Ishikawa (cell line): ENCODE measurements around the gene ST7.

Experiments
- CREB1 ChIP-seq: IDR thresholded peaks from 2 replicates; pipeline ENCODE4 v1.6.1; 2012; ENCODE audit warnings: low read depth
- TAF1 ChIP-seq: IDR thresholded peaks from 2 replicates; pipeline ENCODE4 v1.6.1; 2012; ENCODE audit warnings: low read depth, mild to moderate bottlenecking
- YY1 ChIP-seq: IDR thresholded peaks from 2 replicates; pipeline ENCODE4 v1.6.1; 2012; ENCODE audit warnings: low read depth
- TF ChIP-seq, protein P1 (sequence below): IDR thresholded peaks from 2 replicates; pipeline ENCODE4 v1.6.1; 2012; ENCODE audit warnings: low read depth, mild to moderate bottlenecking
- TF ChIP-seq, protein P2 (sequence below): IDR thresholded peaks from 2 replicates; pipeline ENCODE4 v1.6.1; 2012

DNA sequence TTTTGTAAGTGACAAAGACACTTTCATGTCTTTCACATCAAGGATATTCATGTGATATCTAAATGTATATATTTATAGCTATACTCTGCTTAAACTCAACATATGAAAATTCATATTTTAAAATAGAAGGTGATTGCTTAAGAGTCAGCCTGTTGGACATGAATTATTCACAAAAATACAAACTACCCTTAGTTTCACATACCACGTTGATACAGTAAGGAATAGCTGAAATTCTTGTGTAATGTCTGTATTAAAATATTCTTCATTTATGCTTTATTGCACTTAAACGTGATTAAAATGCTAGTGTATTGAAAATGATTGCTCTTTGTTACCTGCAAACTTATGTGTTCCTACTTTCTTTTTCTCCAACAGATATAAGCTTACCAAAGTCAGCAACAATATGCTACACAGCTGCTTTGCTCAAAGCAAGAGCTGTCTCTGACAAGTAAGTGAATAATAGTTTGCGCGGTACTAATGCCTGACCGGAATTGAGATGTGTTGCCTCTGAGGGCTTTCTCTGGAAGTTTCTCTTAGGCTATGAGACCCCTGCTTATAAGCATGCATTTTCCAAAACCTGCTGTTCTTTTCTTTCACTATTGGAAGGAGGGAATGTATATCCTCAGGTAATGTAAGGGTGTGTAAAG, 235.8 kb downstream of the ST7 start:
- no peak for TF ChIP-seq CREB1
- TF ChIP-seq YY1 = no peak
- TF ChIP-seq, protein P1, sequence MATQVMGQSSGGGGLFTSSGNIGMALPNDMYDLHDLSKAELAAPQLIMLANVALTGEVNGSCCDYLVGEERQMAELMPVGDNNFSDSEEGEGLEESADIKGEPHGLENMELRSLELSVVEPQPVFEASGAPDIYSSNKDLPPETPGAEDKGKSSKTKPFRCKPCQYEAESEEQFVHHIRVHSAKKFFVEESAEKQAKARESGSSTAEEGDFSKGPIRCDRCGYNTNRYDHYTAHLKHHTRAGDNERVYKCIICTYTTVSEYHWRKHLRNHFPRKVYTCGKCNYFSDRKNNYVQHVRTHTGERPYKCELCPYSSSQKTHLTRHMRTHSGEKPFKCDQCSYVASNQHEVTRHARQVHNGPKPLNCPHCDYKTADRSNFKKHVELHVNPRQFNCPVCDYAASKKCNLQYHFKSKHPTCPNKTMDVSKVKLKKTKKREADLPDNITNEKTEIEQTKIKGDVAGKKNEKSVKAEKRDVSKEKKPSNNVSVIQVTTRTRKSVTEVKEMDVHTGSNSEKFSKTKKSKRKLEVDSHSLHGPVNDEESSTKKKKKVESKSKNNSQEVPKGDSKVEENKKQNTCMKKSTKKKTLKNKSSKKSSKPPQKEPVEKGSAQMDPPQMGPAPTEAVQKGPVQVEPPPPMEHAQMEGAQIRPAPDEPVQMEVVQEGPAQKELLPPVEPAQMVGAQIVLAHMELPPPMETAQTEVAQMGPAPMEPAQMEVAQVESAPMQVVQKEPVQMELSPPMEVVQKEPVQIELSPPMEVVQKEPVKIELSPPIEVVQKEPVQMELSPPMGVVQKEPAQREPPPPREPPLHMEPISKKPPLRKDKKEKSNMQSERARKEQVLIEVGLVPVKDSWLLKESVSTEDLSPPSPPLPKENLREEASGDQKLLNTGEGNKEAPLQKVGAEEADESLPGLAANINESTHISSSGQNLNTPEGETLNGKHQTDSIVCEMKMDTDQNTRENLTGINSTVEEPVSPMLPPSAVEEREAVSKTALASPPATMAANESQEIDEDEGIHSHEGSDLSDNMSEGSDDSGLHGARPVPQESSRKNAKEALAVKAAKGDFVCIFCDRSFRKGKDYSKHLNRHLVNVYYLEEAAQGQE = no peak
- TF ChIP-seq, protein P2, sequence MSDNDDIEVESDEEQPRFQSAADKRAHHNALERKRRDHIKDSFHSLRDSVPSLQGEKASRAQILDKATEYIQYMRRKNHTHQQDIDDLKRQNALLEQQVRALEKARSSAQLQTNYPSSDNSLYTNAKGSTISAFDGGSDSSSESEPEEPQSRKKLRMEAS = no peak
- no peak for TF ChIP-seq TAF1
